Measurements from ENCODE around the gene MORC3.
"Not testable (repeated sequence)": the region's sequence is repeated elsewhere in the genome, so short reads cannot be mapped to it uniquely, and the experiment has no call there.

Gene MORC3

DNA sequence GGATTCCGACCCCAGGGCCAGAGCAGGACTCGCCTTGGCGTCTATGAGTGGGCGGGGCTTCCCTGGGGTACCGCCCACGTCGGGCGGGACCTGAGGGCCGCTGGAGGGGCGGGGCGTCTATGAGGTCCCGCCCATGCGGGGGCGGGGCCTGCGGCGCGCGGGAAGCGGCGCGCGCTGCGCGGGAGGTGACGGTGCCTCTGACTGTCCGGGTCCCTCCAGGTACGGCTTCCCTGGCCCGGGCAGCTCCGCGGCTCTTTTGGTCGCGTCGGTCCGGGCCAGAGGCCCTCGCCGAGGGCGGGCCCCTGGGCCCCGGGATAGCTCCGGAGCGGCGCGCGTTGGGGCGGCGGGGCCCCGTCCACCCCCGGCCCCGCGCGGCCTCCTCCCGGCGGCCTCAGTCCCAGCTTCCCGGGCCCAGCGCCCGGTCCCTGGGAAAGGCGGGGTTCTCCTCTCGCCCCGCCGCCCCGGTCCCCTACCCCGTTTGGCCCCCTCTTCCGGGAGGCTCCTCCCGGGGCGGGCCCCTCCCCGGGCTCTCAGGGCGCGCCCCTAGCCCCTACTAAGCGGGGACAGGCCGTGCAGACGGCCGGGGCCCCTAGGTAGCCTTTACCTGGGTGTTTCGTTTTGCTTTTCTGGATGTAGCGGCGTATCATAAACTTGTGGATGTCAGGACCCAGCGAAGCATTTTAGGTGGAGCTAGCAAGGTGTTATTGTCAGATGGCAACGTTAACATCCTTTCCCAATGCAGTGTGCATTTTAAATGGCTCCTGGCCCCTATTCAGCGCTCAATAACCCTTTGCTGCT lies 65.4 kb downstream of the MORC3 start, which contains the start of gene CHAF1B:
Gene CHAF1B (plus strand): TSS at position 160 of the 798 bp plus-strand sequence. CDS start 745 bp downstream, outside the sequence.
- peak; percentile 87 to 93 for DNase-seq

DNA sequence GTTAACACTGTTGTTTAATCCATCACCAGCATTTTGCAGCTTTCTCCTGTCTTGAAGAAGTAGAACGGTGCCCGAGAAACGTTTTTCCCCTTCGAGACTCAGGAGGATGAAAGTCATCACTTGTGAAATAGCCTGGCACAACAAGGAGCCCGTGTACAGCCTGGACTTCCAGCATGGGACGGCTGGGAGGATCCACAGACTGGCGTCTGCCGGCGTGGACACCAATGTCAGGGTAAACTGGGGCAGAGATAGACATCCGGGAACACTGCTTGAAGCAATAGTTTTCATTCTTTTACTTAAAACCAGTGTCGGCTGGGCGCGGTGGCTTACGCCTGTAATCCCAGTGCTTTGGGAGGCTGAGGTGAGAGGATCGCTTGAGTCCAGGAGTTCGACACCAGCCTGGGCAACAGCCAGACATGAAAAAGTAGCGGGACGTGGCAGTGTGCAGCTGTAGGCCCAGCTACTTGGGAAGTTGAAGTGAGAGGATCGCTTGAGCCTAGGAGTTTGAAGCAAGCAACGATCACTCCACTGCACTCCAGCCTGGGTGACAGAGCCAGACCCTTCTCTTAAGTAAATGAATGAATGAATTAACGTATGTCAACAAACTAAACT lies 66.1 kb downstream of the MORC3 start:
- DNase-seq: no peak

DNA sequence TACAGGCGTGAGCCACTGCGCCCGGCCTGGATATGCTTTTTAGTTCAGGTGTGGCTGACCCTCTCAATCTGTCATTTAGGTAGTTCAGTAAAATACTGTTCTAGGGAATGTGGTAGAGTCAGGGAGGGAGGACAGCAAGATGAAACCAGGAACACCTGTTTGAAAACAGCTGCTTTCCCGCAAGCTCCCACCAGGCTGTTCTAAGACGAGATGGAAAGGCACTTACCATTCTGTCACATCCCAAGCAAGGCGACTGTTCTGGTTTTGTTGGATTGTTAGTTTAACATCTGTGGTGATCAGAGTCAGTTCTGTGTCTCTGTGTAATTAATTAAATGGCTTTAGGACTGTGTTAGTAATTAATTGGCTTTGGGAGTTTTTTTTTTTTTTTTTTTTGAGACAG lies 68.1 kb downstream of the MORC3 start:
- no peak for DNase-seq

GRCh38 chr21:36388835-36389234 lies 68.8 kb downstream of the MORC3 start:
- no peak for DNase-seq

DNA sequence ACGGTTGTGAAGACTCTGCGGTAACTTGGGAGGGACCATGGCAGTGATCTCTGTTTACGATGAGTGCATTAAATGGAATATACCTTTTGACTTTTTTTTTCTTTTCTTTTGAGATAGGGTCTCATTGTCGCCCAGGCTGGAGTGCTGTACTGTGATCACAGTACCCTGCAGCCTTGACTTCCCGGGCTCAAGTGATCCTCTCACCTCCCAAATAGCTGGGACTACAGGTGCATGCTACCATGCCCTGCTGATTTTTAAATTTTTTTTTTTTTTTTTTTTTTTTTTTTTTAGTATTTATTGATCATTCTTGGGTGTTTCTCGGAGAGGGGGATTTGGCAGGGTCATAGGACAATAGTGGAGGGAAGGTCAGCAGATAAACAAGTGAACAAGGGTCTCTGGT lies 71.7 kb downstream of the MORC3 start:
- DNase-seq: not testable (repeated sequence)

GRCh38 chr21:36395353-36396111 lies 75.5 kb downstream of the MORC3 start:
- no peak for DNase-seq

GRCh38 chr21:36396325-36396724 lies 76.3 kb downstream of the MORC3 start:
- no peak for DNase-seq

DNA sequence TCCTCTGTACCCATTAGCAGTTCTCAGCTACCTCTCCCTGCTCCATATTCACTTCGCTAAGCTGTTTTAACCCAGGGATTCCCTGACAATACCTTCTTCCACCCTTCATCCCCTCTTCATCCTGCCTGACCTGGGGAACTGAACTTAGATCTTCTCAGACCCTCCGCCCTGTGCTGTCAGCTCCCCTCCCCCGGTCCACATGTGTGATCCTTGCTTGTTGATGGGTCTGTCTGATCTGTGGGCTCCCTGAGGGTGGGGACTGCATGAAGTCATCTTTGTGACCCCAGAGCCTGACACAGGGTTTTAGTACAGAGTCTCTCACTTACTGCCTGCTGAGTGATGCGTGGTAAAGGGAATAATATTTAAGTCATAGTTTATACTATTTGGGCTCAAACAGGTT lies 77.0 kb downstream of the MORC3 start:
- DNase-seq: no peak

GRCh38 chr21:36397606-36398005 lies 77.6 kb downstream of the MORC3 start:
- DNase-seq: no peak

DNA sequence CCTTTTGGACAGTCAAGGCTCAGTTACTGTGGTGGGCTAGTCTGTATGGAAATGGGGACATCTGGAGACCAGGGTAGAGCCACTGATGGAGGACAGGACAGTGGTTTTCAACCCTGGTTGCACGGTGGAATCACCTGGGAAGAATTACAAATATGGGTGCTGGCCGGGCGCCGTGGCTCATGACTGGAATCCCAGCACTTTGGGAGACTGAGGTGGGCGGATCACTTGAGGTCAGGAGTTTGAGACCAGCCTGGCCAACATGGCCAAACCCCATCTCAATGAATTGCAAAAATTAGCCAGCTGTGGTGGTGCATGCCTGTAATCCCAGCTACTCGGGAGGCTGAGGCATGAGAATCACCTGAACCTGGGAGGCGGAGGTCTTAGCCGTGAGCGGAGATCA lies 79.7 kb downstream of the MORC3 start:
- not testable (repeated sequence) for DNase-seq

- no peak for DNase-seq
Observed at GRCh38 chr21:36400719-36401118, 80.7 kb downstream of the MORC3 start.

- no peak for DNase-seq
Observed at GRCh38 chr21:36402339-36402738, 82.3 kb downstream of the MORC3 start.

- DNase-seq: no peak
Observed at GRCh38 chr21:36403713-36404112, 83.7 kb downstream of the MORC3 start.

DNA sequence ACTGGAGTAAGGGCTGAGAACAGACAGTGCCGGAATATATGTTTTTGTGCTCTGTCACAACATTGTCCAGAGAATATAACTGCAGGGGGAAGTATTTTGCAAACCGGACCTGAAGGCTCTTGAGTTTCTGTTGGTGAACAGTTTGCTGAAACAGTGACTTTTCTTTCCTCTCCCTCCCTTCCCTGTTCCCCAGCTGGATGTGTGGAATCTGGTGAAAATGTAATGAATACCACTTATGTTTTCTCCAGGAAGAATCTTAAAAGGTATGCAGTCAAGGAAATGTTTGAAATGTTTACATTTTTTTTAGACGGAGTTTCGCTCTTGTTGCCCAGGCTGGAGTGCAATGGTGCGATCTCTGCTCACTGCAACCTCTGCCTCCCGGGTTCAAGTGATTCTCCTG lies 88.6 kb downstream of the MORC3 start:
- DNase-seq: no peak

GRCh38 chr21:36411301-36411700 lies 91.3 kb downstream of the MORC3 start:
- no peak for DNase-seq

DNA sequence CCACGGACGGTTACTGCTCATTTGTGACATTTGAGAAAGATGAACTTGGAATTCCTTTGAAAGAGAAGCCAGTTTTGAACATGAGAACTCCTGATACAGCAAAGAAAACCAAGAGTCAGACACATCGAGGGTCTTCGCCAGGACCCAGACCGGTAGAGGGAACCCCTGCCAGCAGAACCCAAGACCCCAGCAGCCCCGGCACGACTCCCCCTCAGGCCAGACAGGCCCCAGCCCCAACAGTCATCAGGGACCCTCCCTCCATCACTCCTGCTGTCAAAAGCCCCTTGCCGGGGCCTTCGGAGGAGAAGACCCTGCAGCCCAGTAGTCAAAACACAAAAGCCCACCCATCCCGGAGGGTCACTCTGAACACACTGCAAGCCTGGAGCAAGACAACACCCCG lies 92.9 kb downstream of the MORC3 start:
- no peak for DNase-seq

- no peak for DNase-seq
Observed at GRCh38 chr21:36415375-36415774, 95.4 kb downstream of the MORC3 start.

DNA sequence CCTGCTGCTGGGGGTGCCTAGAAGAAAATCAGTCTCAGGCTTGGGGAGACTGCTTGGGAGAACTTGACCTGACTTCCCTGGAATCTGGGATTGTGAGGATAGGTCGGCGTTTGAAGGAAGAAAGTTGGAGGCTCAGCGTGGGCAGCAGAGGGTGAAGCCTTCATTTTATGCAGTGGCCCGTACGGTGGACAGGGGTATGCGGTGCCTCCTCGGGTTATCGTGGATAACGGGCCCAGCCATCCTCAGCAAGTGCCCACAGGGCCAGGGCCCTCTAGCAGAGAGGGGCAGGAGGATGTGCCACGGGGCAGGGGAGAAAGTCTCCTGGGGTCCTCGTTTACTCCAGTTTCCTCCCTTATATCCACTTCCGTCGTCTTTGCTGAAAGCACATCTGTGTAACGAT lies 99.2 kb downstream of the MORC3 start:
- DNase-seq: no peak

DNA sequence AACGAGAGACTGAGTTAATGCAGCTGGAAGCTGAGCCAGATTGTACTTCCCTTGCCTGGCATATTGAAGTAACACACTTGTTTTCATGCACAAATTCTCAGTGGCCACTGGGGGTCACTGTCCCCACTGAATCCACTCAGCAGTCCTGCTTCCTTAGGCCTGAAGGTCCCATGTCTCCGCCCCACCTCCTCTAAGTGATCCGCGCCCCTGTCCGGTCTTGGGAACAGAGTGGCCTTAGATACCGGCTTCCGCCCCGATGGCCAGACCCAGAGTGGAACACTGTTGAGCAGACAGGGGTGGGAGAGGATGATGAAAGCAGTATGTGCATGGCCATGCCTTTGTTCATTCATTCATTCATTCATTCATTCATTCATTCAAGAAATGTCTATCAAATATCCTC lies 100.0 kb downstream of the MORC3 start:
- DNase-seq: peak; percentile 73 to 86

DNA sequence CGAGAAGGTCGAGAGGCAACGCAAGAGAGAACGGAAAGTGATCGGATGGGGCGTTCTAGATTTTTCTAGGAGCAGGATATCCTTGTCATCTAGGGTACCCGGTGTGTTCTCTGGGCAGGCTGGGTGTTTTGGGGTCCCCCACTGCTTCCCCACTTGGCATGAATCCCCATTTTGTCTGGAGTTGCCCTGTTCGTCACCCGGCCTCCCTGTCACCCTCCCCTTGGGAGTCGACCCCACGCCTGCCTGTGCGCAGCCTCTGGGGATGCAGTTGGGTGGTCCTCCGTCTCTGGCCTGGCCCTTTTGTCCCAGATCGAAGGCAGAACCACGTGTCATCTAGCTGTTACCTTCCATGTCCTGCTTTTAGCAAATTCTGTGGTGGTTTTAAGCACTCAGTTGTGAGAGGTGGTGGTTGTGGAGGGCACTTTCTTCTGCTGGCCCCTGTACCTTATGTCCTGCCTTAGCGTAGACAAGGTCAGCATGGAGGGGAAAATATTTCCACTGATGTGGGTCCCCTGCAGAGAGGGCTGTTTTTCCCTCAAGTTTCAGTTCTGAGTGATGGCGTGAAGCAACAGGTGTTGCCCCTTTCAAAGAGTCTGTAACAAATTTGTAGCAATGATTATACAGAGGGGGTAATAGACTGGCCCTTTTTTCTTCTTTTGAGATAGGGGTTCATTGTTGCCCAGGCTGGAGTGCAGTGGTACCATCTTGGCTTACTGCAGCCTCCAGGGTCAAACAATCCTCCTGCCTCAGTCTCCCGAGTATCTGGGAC lies 100.8 kb downstream of the MORC3 start:
- no peak for DNase-seq

GRCh38 chr21:36422279-36423098 lies 102.5 kb downstream of the MORC3 start:
- DNase-seq: peak; percentile 72 to 81

Measured in inflammatory macrophage (primary cell).